NCI-H1436 (cell line): ENCODE measurements around the gene NRG3.

Experiments used
- DNase-seq: peaks from one replicate; lab custom pipeline; 2025; lab: John Stamatoyannopoulos, UW

Gene NRG3

DNA sequence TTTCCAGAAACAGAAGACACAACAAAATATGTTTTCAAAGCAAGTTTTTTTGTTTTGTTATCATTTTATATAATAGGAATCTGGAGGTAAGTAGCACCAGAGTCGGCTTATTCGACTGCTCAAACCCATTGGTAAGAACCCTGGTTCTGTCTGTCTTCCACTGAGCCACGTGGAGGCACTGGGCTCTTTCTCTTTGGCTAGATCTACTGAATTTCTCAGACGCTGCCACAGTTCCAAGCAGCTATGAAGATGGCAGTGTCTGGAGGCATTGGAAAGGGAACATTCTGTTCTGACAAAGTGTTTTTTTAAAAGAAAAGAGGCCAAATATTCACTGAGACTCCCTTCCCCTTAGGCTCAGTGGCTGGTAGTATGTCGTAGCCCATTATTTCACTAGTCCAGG, 338.8 kb downstream of the NRG3 start:
- no peak for DNase-seq

GRCh38 chr10:82221056-82221455, 346.1 kb downstream of the NRG3 start:
- no peak for DNase-seq

DNA sequence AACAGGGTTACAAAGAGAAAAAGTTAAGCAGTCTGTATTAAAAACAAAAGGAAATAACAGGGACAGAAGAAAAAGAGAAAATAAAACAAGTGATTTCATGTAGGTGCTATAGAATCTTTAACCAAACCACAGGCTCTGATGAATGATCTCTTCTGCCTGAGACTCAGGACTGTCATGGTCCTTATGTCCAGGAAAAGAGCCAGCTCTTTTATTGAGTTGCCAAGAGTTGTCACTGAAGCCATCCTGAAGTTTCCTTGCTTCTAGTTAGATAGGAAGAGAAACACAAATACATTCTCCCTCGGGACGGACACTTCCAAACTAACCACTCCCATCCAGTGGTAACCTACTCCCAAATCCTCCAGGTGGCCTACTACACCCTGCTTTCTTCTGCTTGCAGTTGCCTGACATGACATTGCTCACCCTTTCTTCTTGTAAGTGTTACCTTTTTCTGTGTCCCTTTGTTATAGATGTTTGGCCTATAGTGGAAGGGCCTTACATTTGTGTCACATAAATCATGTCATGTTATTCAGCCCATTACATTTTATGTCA, 346.7 kb downstream of the NRG3 start:
- DNase-seq, result no peak

- DNase-seq, result no peak
Measured at GRCh38 chr10:82228701-82229100, 353.7 kb downstream of the NRG3 start.

GRCh38 chr10:82234173-82234572, 359.2 kb downstream of the NRG3 start:
- no peak for DNase-seq

DNA sequence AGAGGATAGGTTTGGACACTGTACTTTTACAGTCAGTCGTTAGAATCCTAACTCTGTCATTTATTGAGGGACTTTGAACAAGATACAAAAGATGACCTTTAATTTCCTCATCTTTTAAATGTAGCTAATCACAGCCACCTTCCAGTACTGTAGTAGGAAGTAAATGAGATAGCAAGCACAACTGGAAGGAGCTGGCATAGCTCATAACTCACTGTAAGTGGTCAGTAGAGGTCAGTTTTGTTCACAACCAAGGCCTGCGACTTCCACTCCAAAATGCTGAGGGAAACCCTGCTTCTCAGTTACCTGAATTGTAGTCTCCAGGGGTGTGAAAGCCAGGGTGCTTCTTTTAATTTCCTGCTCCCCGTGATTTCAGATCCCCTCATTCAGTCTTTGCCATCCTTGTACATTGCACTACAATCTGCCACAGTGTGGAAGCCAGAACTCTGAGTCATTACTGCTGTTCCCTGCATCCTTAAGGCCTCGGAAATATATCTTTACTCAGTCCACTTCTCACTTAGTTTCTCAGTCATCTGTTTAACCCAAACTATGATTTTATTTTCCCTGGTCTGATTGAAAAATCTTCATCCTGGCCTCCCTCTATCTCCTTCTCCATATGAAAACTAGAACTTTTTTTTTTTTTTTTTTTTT, 361.2 kb downstream of the NRG3 start:
- DNase-seq, result no peak

GRCh38 chr10:82238291-82238690, 363.3 kb downstream of the NRG3 start:
- no peak for DNase-seq

DNA sequence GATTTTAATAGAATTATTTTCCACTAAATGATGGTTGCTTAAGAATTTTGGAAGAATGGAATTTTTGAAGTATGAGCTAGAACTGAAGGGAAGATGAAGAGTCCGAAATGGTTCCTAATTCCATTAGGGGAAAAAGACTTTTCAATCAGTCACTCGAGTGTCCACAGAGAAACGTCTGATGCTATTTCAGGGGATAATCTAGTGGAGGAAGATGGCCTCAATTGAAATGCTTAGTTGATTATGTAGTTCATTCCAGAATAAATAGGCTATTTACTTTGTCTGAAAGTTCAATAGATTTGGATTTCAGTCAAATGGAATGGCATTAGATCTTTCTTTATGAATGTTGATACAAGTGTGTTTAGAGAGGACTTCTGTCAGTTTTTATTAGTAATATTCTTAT, 365.4 kb downstream of the NRG3 start:
- DNase-seq, result no peak

DNA sequence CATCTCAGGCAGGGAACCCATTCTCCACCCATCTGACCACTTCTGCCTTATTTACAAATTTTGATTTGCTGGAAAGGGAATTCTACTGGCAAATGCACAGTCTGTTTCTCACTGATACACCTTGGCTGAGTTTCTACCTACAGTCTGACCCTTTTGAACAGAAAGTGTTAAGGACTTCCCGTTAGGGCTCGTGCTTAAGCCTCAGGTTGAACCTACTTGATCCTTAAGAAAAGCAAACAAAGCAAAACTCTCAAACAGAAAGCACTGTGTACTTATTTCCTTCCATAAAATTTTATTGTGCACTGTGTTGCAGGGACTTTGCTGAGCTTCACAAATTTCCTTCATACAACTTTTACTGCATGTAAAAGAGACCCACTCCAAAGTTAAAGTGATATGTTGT, 367.8 kb downstream of the NRG3 start:
- DNase-seq, result no peak

DNA sequence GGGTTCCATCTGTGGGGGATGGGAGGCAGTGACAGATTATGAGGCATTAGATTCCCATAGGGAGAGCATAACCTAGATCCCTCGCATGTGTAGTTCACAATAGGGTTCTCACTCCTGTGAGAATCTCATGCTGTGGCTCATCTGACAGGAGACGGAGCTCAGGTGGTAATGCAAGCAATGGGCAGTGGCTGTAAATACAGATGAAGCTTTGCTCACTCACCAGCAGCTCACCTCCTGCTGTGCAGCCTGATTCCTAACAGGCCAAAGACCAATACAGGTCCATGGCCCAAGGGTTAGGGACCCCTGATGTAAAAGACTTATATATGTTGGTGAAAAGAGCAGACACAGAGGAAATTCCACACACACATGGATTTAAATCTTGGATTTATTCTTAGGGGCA, 370.2 kb downstream of the NRG3 start:
- DNase-seq, result no peak

DNA sequence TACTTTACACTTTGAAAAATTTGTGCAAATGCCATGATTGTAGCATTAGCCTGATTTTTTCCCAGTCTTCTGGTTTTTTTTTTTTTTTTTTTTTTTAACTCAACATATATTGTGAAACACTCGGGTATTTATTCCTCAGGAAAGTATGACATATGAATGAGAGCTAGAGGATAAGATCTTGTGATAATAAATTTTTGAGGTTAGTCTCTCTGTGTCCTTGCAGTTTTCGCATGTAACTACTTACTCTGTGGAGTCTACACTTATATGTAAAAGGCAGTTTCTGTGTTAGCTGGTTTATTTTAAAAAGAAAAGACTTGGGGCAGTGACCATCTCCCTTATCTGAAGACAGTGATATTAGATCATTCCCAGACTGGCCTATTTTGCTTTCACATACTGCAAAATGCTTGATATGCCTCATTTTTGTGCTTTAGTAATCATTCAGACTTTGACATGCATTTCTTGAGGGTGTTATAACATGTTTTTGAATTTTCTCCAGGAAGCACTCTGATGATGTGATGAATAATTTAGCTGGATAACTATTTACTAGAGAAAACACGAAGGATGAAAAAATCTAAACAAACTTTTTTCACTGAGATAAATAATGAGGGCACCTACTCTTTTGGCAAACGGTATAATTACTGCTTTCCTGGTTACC, 371.0 kb downstream of the NRG3 start:
- no peak for DNase-seq

DNA sequence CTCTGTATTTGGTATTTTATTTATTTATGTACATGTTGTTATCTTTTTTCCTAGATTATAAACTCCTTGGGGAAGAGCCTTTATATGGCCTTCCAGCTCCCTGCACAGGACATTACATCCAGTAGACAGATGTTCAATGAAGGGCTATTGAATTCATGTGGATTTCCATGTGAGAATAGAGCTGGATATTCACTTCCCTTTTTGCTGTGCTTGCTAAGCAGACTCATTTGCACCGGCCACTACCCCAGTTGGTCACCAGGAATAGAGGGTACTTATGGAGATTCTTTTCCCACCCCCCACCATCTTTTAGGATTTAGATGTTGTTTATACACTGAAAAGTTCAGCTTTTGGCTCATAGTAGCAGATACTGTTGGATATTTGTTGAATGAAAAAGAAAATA, 374.1 kb downstream of the NRG3 start:
- no peak for DNase-seq

DNA sequence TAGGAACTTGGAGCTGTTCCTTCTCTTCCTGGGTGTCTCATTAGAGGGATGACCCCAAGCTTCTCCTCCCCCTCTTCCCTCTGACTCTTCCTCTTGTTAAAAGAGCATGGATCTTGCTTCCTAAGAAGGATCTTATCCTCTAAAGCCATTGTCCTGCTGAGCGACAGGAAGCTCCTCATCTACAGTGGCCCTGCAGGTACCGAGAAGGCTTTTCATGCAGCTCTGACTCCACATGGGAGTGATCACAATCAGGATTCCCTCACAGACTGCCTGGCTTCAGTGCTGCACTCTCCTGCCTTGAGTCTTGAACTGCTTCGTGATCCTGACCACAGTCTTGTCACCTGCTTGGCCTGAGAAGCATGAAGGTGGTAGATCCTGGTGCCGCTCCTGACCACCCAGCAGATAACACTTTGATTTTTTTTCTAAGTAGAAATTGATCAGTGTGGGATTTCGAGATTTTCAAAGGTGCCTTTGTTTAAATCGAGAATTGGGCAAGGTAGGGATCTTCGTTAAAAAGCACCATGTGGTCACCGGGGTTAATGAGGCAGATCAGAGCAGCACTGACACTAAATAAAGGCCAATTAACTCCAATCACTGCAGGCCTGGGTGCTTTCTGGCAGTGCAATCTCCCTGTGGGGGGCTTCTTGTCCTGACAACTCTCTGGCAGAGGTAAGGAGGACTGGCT, 376.4 kb downstream of the NRG3 start:
- no peak for DNase-seq

GRCh38 chr10:82252081-82252480, 377.1 kb downstream of the NRG3 start:
- DNase-seq, result no peak

DNA sequence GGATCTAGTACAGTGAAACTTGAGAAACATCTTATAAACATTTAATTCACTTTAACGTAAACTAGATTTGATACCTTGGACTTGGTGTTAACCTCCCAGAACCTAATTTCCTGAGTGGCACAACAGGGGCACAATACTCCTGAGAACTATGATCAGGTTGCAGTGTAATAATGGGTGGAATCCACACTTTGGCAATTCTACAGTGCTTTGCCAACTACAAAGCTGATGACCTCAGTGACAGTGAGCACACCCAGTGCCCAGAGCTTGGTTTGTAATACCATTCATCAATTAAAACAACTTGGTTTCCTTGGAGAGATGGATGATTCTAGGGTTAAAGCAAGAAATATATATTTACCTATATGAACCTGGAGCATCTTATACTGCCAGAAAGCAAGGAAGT, 379.2 kb downstream of the NRG3 start:
- DNase-seq, result no peak

GRCh38 chr10:82256275-82256674, 381.3 kb downstream of the NRG3 start:
- DNase-seq, result no peak

GRCh38 chr10:82266438-82266837, 391.4 kb downstream of the NRG3 start:
- DNase-seq, result no peak

- DNase-seq, result no peak
Measured at GRCh38 chr10:82267014-82267413, 392.0 kb downstream of the NRG3 start.

- no peak for DNase-seq
Measured at GRCh38 chr10:82267465-82267864, 392.5 kb downstream of the NRG3 start.

GRCh38 chr10:82267960-82268359, 393.0 kb downstream of the NRG3 start:
- DNase-seq, result no peak

DNA sequence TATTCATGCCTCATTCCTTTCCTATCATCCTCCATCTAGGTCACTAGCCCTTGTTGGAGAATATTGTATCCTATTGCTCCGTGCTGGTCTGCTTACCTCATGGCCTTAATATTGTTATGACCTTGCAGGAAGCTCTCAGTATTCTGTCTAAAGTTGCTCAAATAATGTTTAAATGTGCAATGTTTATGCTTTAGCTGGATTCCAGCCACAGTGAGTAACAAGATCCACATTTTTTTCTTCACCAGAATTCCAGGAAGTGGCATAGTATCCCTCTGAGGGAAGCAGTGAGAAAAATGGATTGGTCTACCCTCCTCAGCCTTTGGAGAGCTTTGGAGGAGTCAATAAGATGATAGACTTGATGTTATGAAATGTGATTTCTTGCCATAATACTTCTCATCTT, 402.6 kb downstream of the NRG3 start:
- no peak for DNase-seq

GRCh38 chr10:82278401-82279182, 403.6 kb downstream of the NRG3 start:
- DNase-seq, result no peak
